Fibroblast of peridontal ligament (primary cell): ENCODE results near the gene FAM180A.
"Not testable (repeated sequence)": the region's sequence is repeated elsewhere in the genome, so short reads cannot be mapped to it uniquely, and the experiment has no call there.

ENCODE experiments used
- DNase-seq: peaks from one replicate; pipeline ENCODE4 v3.0.0-alpha.2; 2010; ENCODE audit errors: extremely low read depth

FAM180A gene

GRCh38 chr7:135741905-135742304 lies 6.7 kb downstream of the FAM180A start:
- no peak for DNase-seq

GRCh38 chr7:135740889-135741288 lies 7.7 kb downstream of the FAM180A start:
- no peak for DNase-seq

GRCh38 chr7:135737306-135737647 lies 11.3 kb downstream of the FAM180A start:
- DNase-seq, result not testable (repeated sequence)

- no peak for DNase-seq
Observed at GRCh38 chr7:135736586-135737305, 11.9 kb downstream of the FAM180A start.

GRCh38 chr7:135734343-135734689 lies 14.3 kb downstream of the FAM180A start:
- no peak for DNase-seq

GRCh38 chr7:135733603-135734342 lies 14.8 kb downstream of the FAM180A start:
- DNase-seq, result no peak

GRCh38 chr7:135731131-135731530 lies 17.5 kb downstream of the FAM180A start:
- no peak for DNase-seq

GRCh38 chr7:135729230-135729629 lies 19.4 kb downstream of the FAM180A start:
- DNase-seq, result peak; percentile 57

- no peak for DNase-seq
Observed at GRCh38 chr7:135728136-135728669, 20.4 kb downstream of the FAM180A start, which contains the start of gene SLC13A4. TSS of gene SLC13A4 (minus strand) at chr7:135728186. CDS start at chr7:135727496, 690 bp downstream.

- DNase-seq, result no peak
Observed at GRCh38 chr7:135726911-135727673, 21.5 kb downstream of the FAM180A start.

GRCh38 chr7:135726276-135726788 lies 22.3 kb downstream of the FAM180A start:
- DNase-seq, result no peak

GRCh38 chr7:135723411-135723810 lies 25.2 kb downstream of the FAM180A start:
- DNase-seq, result no peak

- no peak for DNase-seq
Observed at GRCh38 chr7:135721198-135721820, 27.3 kb downstream of the FAM180A start.

GRCh38 chr7:135719688-135720087 lies 28.9 kb downstream of the FAM180A start:
- DNase-seq, result no peak

GRCh38 chr7:135718794-135719437 lies 29.7 kb downstream of the FAM180A start:
- no peak for DNase-seq

GRCh38 chr7:135718219-135718618 lies 30.4 kb downstream of the FAM180A start:
- DNase-seq, result no peak

GRCh38 chr7:135717693-135718092 lies 30.9 kb downstream of the FAM180A start:
- DNase-seq, result no peak

- DNase-seq, result peak; percentile 83
Observed at GRCh38 chr7:135716677-135717238, 31.9 kb downstream of the FAM180A start.

GRCh38 chr7:135715673-135716072 lies 32.9 kb downstream of the FAM180A start:
- DNase-seq, result no peak

- no peak for DNase-seq
Observed at GRCh38 chr7:135715055-135715522, 33.5 kb downstream of the FAM180A start.
